D721Med (cell line): ENCODE data around the gene SCN8A.
"Not testable (repeated sequence)": the region's sequence is repeated elsewhere in the genome, so short reads cannot be mapped to it uniquely, and the experiment has no call there.

Experiments
- DNase-seq: peaks from one replicate; pipeline ENCODE4 v3.0.0; 2011; ENCODE audit warnings: low spot score; ENCODE audit not compliant: insufficient read length
- FAIRE-seq: peaks from 2 replicates; lab custom pipeline; 2011; peaks lifted over from hg19 to GRCh38; lab: Jason Lieb, UNC
- TF ChIP-seq, protein P1 (sequence below): IDR thresholded peaks from 2 replicates; pipeline ENCODE4 v1.5.1; 2012; ENCODE audit warnings: mild to moderate bottlenecking, control low read depth; ENCODE audit not compliant: insufficient read depth; ENCODE audit errors: missing control alignments

The SCN8A gene

DNA sequence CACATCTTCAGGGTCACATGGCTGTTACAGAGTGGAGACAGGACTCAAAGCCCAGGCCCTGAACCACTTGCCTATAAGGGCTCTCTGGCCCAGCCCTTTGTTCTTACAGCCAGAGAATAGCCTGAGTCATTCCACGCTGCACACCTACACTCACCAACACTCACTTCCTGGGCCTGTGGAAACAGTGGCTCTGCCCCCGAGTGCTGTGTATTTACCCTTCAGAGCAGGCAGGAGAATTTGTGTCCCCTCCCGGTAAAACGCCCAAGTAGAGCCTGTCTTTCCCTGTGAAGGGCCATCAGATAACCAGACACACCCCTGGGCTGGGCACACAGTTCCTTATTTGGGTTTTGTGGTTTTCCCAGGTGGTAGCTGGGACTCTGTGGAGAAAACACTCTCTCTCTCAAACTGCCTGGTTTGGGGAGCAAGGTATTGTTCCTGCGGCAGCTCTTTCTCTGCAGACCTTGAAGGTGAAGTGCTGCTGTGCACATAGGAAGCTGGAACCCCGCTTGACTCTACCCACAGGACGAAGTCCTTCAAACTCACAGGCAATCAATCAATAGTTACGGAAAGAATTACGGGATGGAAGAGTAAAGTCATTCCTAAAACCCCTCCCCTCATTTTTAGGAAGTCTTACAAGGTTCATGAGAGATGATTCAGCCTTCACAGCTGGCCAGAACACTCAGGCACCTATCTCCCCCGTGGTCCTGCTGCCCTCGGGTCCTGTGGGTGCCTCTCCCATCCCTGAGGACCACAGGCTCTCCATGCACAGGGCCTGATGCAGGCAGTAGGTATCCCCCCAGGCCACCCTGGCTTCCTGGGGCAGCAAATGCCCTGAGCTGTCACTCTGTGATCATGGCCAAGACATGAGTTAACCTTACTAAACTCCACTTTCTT lies 237.1 kb downstream of the SCN8A start:
- TF ChIP-seq, protein P1, sequence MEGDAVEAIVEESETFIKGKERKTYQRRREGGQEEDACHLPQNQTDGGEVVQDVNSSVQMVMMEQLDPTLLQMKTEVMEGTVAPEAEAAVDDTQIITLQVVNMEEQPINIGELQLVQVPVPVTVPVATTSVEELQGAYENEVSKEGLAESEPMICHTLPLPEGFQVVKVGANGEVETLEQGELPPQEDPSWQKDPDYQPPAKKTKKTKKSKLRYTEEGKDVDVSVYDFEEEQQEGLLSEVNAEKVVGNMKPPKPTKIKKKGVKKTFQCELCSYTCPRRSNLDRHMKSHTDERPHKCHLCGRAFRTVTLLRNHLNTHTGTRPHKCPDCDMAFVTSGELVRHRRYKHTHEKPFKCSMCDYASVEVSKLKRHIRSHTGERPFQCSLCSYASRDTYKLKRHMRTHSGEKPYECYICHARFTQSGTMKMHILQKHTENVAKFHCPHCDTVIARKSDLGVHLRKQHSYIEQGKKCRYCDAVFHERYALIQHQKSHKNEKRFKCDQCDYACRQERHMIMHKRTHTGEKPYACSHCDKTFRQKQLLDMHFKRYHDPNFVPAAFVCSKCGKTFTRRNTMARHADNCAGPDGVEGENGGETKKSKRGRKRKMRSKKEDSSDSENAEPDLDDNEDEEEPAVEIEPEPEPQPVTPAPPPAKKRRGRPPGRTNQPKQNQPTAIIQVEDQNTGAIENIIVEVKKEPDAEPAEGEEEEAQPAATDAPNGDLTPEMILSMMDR, result no peak
- DNase-seq (no peak), FAIRE-seq (no peak)

DNA sequence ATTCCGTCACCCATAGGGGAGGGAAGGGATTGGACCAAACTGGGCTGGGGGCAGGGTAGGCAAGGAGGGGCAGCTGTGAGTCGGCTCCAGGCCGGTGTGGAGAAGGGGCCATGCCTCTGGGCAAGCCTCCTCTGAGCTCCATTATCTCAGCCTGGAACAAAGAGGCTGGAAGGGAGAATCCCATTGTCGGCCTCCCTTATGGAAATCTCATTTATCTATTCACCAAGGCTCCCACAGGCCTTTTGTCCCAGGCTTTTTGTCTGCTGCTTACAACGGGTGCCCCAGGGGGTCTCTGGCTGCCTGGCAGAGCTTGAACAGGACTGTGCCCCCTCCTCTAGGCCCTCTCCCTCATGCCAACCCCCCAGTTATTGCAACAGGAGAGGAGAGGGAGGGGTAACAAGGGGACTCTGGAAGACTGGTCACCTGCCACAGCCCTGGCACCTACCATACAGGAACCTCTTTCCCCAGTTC lies 238.0 kb downstream of the SCN8A start:
- FAIRE-seq, result no peak
- DNase-seq, result no peak
- TF ChIP-seq, protein P1, result no peak

DNA sequence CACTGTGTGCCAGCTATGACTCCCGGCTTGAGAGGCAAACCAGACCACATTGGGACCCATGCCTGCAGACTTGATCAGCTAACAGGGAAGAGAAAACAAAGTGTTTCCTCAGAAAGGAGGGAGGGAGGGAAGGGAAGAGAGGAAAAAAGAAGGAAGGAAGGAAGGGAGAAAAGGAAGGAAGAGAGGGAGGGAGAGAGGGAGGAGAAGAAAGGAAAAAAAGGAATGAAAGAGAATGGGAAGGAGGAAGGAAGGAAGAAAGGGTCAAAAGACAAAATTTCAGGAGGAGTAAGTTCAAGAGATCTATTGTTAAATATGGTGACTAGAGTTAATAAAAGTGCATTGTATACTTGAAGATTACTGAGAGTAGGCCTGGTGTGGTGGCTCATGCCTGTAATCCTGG lies 238.6 kb downstream of the SCN8A start:
- TF ChIP-seq, protein P1, result no peak
- DNase-seq, result no peak
- no peak for FAIRE-seq

DNA sequence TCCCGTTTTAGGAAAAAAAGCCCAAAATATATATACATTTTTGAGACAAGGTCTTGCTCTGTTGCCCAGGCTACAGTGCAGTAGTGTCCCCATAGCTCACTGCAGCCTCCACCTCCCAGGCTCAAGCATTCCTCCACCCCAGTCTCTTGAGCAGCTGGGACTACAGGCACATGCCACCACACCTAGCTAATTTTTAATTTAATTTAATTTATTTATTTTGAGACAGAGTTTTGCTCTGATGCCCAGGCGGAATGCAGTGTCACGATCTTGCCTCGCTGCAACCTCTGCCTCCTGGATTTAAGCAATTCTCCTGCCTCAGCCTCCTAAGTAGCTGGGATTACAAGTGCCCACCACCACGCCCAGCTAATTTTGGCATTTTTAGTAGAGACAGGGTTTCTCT lies 240.8 kb downstream of the SCN8A start:
- not testable (repeated sequence) for DNase-seq, FAIRE-seq

GRCh38 chr12:51832354-51833107 lies 241.5 kb downstream of the SCN8A start:
- DNase-seq, result no peak

GRCh38 chr12:51833448-51834227 lies 242.6 kb downstream of the SCN8A start:
- FAIRE-seq, result no peak
- DNase-seq, result no peak
- TF ChIP-seq, protein P1, result no peak

More at GRCh38 chr12:51832354-51833107, 241.5 kb downstream of the SCN8A start:
- TF ChIP-seq, protein P1, result no peak
- no peak for FAIRE-seq

GRCh38 chr12:51834411-51834810 lies 243.4 kb downstream of the SCN8A start:
- DNase-seq, result no peak
- FAIRE-seq, result no peak
- TF ChIP-seq, protein P1, result no peak
